ENCODE results near the gene MINDY4B. TPM values are rescaled to one million over a fixed set of nuclear protein-coding genes. Genes with fewer than 3 reads are reported as not detected.
A peak's percentile ranks its signal among the peaks of the same experiment; 100 is the strongest.

The MINDY4B gene
- total and polyA plus RNA-seq, 2 experiments from 2014 or later: not detected

- no peak overlapping the region for H3K27ac ChIP-seq (ENCODE audit: low read depth)
- DNase-seq (ENCODE audit: low spot score): no peak
- 0 out of 2 replicates have a peak overlapping the region, but pooled peaks have one; percentile 23 for H2AFZ ChIP-seq
- Mint-ChIP-seq H3K27me3 (ENCODE audit: insufficient read depth, low read depth, poor library complexity) (no peaks in the 10 kb centered on the region), H3K9me3 (no peaks in the 10 kb centered on the region), H3K4me1 (no peaks in the 10 kb centered on the region), H3K4me3 (no peak overlapping the region), H3K36me3 (ENCODE audit: low read depth) (no peaks in the 10 kb centered on the region), H3K27ac (no peak overlapping the region)
- H3K36me3 ChIP-seq (ENCODE audit: insufficient read depth): no peaks in the 10 kb centered on the region
- no peaks in the 10 kb centered on the region for H3F3A ChIP-seq (replicated peaks; ENCODE audit: low read depth)
- H3K4me3 ChIP-seq: no peak overlapping the region
- no peaks in the 10 kb centered on the region for H3K27me3 ChIP-seq (ENCODE audit: insufficient read depth)
- TF ChIP-seq NANOG (IDR thresholded peaks at IDR 0.05; ENCODE audit: borderline replicate concordance) (no peak), JUNB (IDR thresholded peaks at IDR 0.05; ENCODE audit: unreplicated experiment) (no peak), EZH2 (IDR thresholded peaks at IDR 0.05; ENCODE audit: low read depth, unreplicated experiment) (no peak), ZNF114 (CRISPR knock-in tag; IDR thresholded peaks at IDR 0.05) (no peak), ETS1 (IDR thresholded peaks at IDR 0.05) (no peak), ZNF331 (CRISPR knock-in tag; IDR thresholded peaks at IDR 0.05; ENCODE audit: low read depth) (no peak), STAT1 (IDR thresholded peaks at IDR 0.05; ENCODE audit: unreplicated experiment) (no peak)
- H4K20me1 ChIP-seq (replicated peaks; ENCODE audit: insufficient read depth): no peaks in the 10 kb centered on the region
- ATAC-seq: no peak
- H3K9me2 ChIP-seq (ENCODE audit: insufficient read depth): no peaks in the 10 kb centered on the region
- no peaks in the 10 kb centered on the region for H3K4me1 ChIP-seq (ENCODE audit: insufficient read depth)
- H3K79me2 ChIP-seq (replicated peaks; ENCODE audit: insufficient read depth): no peaks in the 10 kb centered on the region
- no peak overlapping the region for H3K4me2 ChIP-seq
Observed at GRCh38 chr3:150951923-150952322, 46.7 kb upstream of the MINDY4B start.

GRCh38 chr3:150945226-150946032 is 40.2 kb upstream of the MINDY4B start:
- TF ChIP-seq NANOG (IDR thresholded peaks at IDR 0.05; ENCODE audit: borderline replicate concordance): no peak
- no peak for TF ChIP-seq ETS1 (IDR thresholded peaks at IDR 0.05)
- no peak for TF ChIP-seq CTCF (conservative IDR thresholded peaks at IDR 0.05; ENCODE audit: low read depth in 2 of 2)
- no peak for TF ChIP-seq EZH2 (IDR thresholded peaks at IDR 0.05; ENCODE audit: low read depth, unreplicated experiment)
- no peaks in the 10 kb centered on the region; the same call in 2 of the 3 replicates for H3K4me1 Mint-ChIP-seq
- H3K4me3 ChIP-seq: no peak overlapping the region
- H3K4me2 ChIP-seq: no peak overlapping the region
- no peaks in the 10 kb centered on the region for H3K4me1 ChIP-seq (ENCODE audit: insufficient read depth)
- no peaks in the 10 kb centered on the region for H3K27me3 ChIP-seq (ENCODE audit: insufficient read depth)
- H3K27me3 Mint-ChIP-seq (ENCODE audit: insufficient read depth, low read depth, poor library complexity): no peaks in the 10 kb centered on the region
- no peak overlapping the region for H3K27ac ChIP-seq (ENCODE audit: low read depth)
- H3K9me2 ChIP-seq (ENCODE audit: insufficient read depth): no peaks in the 10 kb centered on the region
- no peak for DNase-seq (ENCODE audit: low spot score)
- H3K36me3 Mint-ChIP-seq (ENCODE audit: low read depth): peaks cover 2% of the 10 kb centered on the region; the same call in 1 of the 3 replicates
- H3K27ac Mint-ChIP-seq: no peak overlapping the region
- ATAC-seq: no peak
- H3F3A ChIP-seq (replicated peaks; ENCODE audit: low read depth): no peaks in the 10 kb centered on the region
- no peak overlapping the region for H3K4me3 Mint-ChIP-seq
- no peaks in the 10 kb centered on the region for H3K79me2 ChIP-seq (replicated peaks; ENCODE audit: insufficient read depth)
- H3K9me3 Mint-ChIP-seq: peaks cover 7% of the 10 kb centered on the region
- no peaks in the 10 kb centered on the region for H4K20me1 ChIP-seq (replicated peaks; ENCODE audit: insufficient read depth)
- H3K36me3 ChIP-seq (ENCODE audit: insufficient read depth): no peaks in the 10 kb centered on the region
- no peak overlapping the region for H2AFZ ChIP-seq

Data from GM23338 (cell line).